Endothelial cell (in vitro differentiated cells): ENCODE results near the gene MYO18B. TPM values are rescaled to one million over a fixed set of nuclear protein-coding genes. Genes with fewer than 3 reads are reported as not detected.

Experiments used
- DNase-seq: peaks from one replicate; pipeline ENCODE4 v3.0.0; 2021; ENCODE audit warnings: low spot score
- H3K27ac Mint-ChIP-seq: one replicate; pipeline ENCODE4 v1.8.0; 2021; ENCODE audit warnings: mixed read lengths, inconsistent platforms; ENCODE audit not compliant: unreplicated experiment
- H3K27me3 Mint-ChIP-seq: one replicate; pipeline ENCODE4 v1.8.0; 2021; ENCODE audit warnings: mild to moderate bottlenecking, moderate library complexity, mixed read lengths, inconsistent platforms; ENCODE audit not compliant: unreplicated experiment
- H3K36me3 Mint-ChIP-seq: one replicate; pipeline ENCODE4 v1.8.0; 2021; ENCODE audit warnings: mild to moderate bottlenecking, low read depth, mixed read lengths, inconsistent platforms; ENCODE audit not compliant: unreplicated experiment
- H3K4me1 Mint-ChIP-seq: one replicate; pipeline ENCODE4 v1.8.0; 2021; ENCODE audit warnings: mild to moderate bottlenecking, mixed read lengths, inconsistent platforms; ENCODE audit not compliant: unreplicated experiment
- H3K4me3 Mint-ChIP-seq: one replicate; pipeline ENCODE4 v1.8.0; 2021; ENCODE audit warnings: mild to moderate bottlenecking, mixed read lengths, inconsistent platforms; ENCODE audit not compliant: unreplicated experiment
- H3K9me3 Mint-ChIP-seq: one replicate; pipeline ENCODE4 v1.8.0; 2021; ENCODE audit warnings: mixed read lengths, inconsistent platforms; ENCODE audit not compliant: unreplicated experiment
- total RNA-seq: library from RNA; stranded (reverse); fragmentation: NEBNext Ultra II Directional; extraction: Animal tissue kit (Norgen Biotek cat#: 25700); gene quantifications from one replicate; pipeline ENCODE4 v1.2.1, GENCODE V29; 2021; ENCODE audit not compliant: unreplicated experiment
- TF ChIP-seq, protein P1 (sequence below): fragments of 200-600 bp; sonication (generic); IDR thresholded peaks from one replicate; pipeline ENCODE4 v1.5.0; 2021; ENCODE audit warnings: antibody characterized with exemption; ENCODE audit not compliant: unreplicated experiment

MYO18B gene
- total RNA-seq, 1 donor from 2014 or later = not detected

- Mint-ChIP-seq H3K4me1 (peaks cover 3% of the 10 kb centered on the region), H3K36me3 (no peaks in the 10 kb centered on the region), H3K4me3 (no peak overlapping the region), H3K27ac (no peak overlapping the region), H3K9me3 (no peaks in the 10 kb centered on the region), H3K27me3 (peaks cover 3% of the 10 kb centered on the region)
- DNase-seq = no peak
- TF ChIP-seq, protein P1, sequence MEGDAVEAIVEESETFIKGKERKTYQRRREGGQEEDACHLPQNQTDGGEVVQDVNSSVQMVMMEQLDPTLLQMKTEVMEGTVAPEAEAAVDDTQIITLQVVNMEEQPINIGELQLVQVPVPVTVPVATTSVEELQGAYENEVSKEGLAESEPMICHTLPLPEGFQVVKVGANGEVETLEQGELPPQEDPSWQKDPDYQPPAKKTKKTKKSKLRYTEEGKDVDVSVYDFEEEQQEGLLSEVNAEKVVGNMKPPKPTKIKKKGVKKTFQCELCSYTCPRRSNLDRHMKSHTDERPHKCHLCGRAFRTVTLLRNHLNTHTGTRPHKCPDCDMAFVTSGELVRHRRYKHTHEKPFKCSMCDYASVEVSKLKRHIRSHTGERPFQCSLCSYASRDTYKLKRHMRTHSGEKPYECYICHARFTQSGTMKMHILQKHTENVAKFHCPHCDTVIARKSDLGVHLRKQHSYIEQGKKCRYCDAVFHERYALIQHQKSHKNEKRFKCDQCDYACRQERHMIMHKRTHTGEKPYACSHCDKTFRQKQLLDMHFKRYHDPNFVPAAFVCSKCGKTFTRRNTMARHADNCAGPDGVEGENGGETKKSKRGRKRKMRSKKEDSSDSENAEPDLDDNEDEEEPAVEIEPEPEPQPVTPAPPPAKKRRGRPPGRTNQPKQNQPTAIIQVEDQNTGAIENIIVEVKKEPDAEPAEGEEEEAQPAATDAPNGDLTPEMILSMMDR = no peak
Measured at GRCh38 chr22:25853501-25854284, 111.7 kb downstream of the MYO18B start.

DNA sequence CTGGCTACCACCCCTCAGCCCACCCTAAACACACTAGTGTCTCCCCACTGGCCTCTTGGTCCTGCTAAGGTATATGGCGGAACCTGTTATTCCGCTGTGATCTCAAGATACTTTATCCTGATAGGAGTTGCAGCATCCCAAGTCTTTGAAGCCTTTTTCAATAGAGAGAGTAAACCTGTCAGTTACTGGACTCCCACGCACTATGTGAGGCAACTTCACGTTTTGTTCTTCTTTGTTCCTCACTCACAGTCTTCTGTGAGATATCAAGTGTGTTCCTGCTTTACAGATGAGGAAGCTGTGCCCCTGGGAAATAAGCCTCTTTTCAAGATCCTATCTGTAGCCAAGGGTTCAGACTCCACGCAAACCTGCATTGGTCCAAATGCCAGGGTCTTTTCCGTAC, 127.8 kb downstream of the MYO18B start:
- Mint-ChIP-seq H3K9me3 (no peaks in the 10 kb centered on the region), H3K27me3 (peaks cover 5% of the 10 kb centered on the region), H3K4me1 (no peaks in the 10 kb centered on the region), H3K27ac (no peak overlapping the region), H3K4me3 (no peak overlapping the region), H3K36me3 (no peaks in the 10 kb centered on the region)
- DNase-seq = no peak
- TF ChIP-seq, protein P1 = no peak

GRCh38 chr22:25874327-25874726, 132.3 kb downstream of the MYO18B start:
- Mint-ChIP-seq H3K27me3 (peaks cover 4% of the 10 kb centered on the region), H3K9me3 (no peaks in the 10 kb centered on the region), H3K27ac (no peak overlapping the region), H3K36me3 (no peaks in the 10 kb centered on the region), H3K4me3 (no peak overlapping the region), H3K4me1 (peaks cover 2% of the 10 kb centered on the region)
- no peak for DNase-seq
- TF ChIP-seq, protein P1 = no peak

DNA sequence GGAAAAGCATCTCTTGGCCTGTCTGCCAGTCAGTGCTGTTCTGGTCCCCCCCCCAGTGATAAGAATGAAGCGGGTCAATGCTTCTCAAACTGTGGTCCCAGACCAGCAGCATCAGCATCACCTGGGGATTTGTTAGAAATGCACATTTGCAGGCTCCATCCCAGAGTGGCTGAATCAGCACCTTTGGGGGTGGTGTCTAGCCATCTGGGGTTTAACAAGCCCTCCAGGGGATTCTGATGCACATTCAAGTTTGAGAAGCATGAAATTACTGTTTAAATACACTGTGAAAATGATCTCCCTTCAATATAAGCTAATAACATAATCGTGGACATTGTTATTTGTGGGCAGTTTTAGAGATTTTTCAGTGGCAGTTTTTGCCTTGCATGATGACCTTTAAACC, 133.5 kb downstream of the MYO18B start:
- no peaks in the 10 kb centered on the region for H3K9me3 Mint-ChIP-seq
- H3K27ac Mint-ChIP-seq = no peak overlapping the region
- H3K27me3 Mint-ChIP-seq = peaks cover 6% of the 10 kb centered on the region
- H3K36me3 Mint-ChIP-seq = no peaks in the 10 kb centered on the region
- TF ChIP-seq, protein P1 = no peak
- no peak overlapping the region for H3K4me3 Mint-ChIP-seq
- H3K4me1 Mint-ChIP-seq = peaks cover 7% of the 10 kb centered on the region
- no peak for DNase-seq

- Mint-ChIP-seq H3K27me3 (peaks cover 4% of the 10 kb centered on the region), H3K9me3 (no peaks in the 10 kb centered on the region), H3K4me1 (peaks cover 7% of the 10 kb centered on the region), H3K4me3 (no peak overlapping the region), H3K27ac (no peak overlapping the region), H3K36me3 (no peaks in the 10 kb centered on the region)
- no peak for DNase-seq
- TF ChIP-seq, protein P1 = no peak
Measured at GRCh38 chr22:25876871-25877270, 134.9 kb downstream of the MYO18B start.
